HCT116 (cell line): ENCODE data around the gene UBTD1. TPM values are rescaled to one million over a fixed set of nuclear protein-coding genes. Genes with fewer than 3 reads are reported as not detected.
A peak's percentile ranks its signal among the peaks of the same experiment; 100 is the strongest.

Experiments used
- CBX3 ChIP-seq: IDR thresholded peaks from 2 replicates; pipeline ENCODE4 v1.6.1; 2012; ENCODE audit warnings: low read depth
- CEBPB ChIP-seq: IDR thresholded peaks from 2 replicates; pipeline ENCODE4 v1.6.1; 2012; ENCODE audit warnings: low read depth
- CTCF ChIP-seq, 3 experiments: fragments of 200-600 bp in 1 of 3; sonication (generic) in 1 of 3; IDR thresholded peaks in 2 of 3; conservative IDR thresholded peaks in 1 of 3; 2 replicates each; pipeline ENCODE4 v1.5.1; 2012 to 2017; ENCODE audit warnings: low read depth in 2 of 3, low read length in 2 of 3, antibody characterized with exemption in 1 of 3, borderline replicate concordance in 1 of 3, control low read depth in 1 of 3, mild to moderate bottlenecking in 1 of 3, mixed read lengths in 1 of 3, mixed run types in 1 of 3, moderate library complexity in 1 of 3; ENCODE audit not compliant: insufficient read depth in 1 of 3
- EGR1 ChIP-seq: IDR thresholded peaks from 2 replicates; pipeline ENCODE4 v1.6.1; 2012; ENCODE audit warnings: low read depth
- EZH2 ChIP-seq: fragments of 200-600 bp; sonication (generic); IDR thresholded peaks from 2 replicates; pipeline ENCODE4 v1.6.1; 2017; ENCODE audit warnings: antibody characterized with exemption, mixed run types
- POLR2A ChIP-seq: IDR thresholded peaks from 2 replicates; pipeline ENCODE4 v1.7.0; 2011; ENCODE audit warnings: borderline replicate concordance; ENCODE audit not compliant: insufficient read depth, insufficient read length; ENCODE audit errors: extremely low read depth
- POLR2AphosphoS5 ChIP-seq: IDR thresholded peaks from 2 replicates; pipeline ENCODE4 v1.6.1; 2011; ENCODE audit warnings: mild to moderate bottlenecking, low read depth, low read length, moderate library complexity
- RAD21 ChIP-seq: IDR thresholded peaks from 2 replicates; pipeline ENCODE4 v1.6.1; 2012; ENCODE audit warnings: low read depth, mild to moderate bottlenecking
- SIN3A ChIP-seq: IDR thresholded peaks from 2 replicates; pipeline ENCODE4 v1.6.1; 2012; ENCODE audit warnings: low read depth
- SP1 ChIP-seq: IDR thresholded peaks from 2 replicates; pipeline ENCODE4 v1.6.1; 2012; ENCODE audit warnings: low read depth
- TCF7L2 ChIP-seq: IDR thresholded peaks from 2 replicates; pipeline ENCODE4 v1.7.0; 2011; ENCODE audit warnings: borderline replicate concordance, inconsistent platforms; ENCODE audit not compliant: insufficient read depth, insufficient read length; ENCODE audit errors: extremely low read depth
- YY1 ChIP-seq: IDR thresholded peaks from 2 replicates; pipeline ENCODE4 v1.6.1; 2011; ENCODE audit warnings: low read length, low read depth, moderate library complexity, mild to moderate bottlenecking; ENCODE audit not compliant: insufficient replicate concordance; ENCODE audit errors: extremely low read depth
- total RNA-seq: library from RNA; stranded (reverse); gene quantifications from one replicate; pipeline ENCODE4 v1.2.1, GENCODE V29; 2021; ENCODE audit not compliant: unreplicated experiment
- TF ChIP-seq, protein P1 (sequence below): IDR thresholded peaks from 2 replicates; pipeline ENCODE4 v1.6.1; 2011; ENCODE audit warnings: mild to moderate bottlenecking, low read length, moderate library complexity; ENCODE audit not compliant: insufficient replicate concordance; ENCODE audit errors: extremely low read depth

Gene UBTD1
- total RNA-seq, 1 experiment from 2014 or later = 12.8 TPM

- TF ChIP-seq CBX3 (peak; percentile 46; the same call in 1 of the 2 replicates), SIN3A (no peak; the same call in 1 of the 2 replicates), CEBPB (no peak), YY1 (no peak), CTCF (IDR thresholded peaks at IDR 0.05 in 2 of 3, conservative IDR thresholded peaks at IDR 0.05 in 1 of 3; ENCODE audit: borderline replicate concordance in 1 of 3, insufficient read depth in 1 of 3, low read depth in 2 of 3, low read length in 2 of 3) (no peak), RAD21 (no peak), TCF7L2 (peak; percentile 80), POLR2A (no peak), EZH2 (no peak), EGR1 (no peak), POLR2AphosphoS5 (peak; percentile 59), SP1 (peak; percentile 81)
- TF ChIP-seq, protein P1, sequence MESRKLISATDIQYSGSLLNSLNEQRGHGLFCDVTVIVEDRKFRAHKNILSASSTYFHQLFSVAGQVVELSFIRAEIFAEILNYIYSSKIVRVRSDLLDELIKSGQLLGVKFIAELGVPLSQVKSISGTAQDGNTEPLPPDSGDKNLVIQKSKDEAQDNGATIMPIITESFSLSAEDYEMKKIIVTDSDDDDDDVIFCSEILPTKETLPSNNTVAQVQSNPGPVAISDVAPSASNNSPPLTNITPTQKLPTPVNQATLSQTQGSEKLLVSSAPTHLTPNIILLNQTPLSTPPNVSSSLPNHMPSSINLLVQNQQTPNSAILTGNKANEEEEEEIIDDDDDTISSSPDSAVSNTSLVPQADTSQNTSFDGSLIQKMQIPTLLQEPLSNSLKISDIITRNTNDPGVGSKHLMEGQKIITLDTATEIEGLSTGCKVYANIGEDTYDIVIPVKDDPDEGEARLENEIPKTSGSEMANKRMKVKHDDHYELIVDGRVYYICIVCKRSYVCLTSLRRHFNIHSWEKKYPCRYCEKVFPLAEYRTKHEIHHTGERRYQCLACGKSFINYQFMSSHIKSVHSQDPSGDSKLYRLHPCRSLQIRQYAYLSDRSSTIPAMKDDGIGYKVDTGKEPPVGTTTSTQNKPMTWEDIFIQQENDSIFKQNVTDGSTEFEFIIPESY = peak; percentile 41
Measured at GRCh38 chr10:97596101-97597082, 97.7 kb downstream of the UBTD1 start (continued).
